ENCODE data around the gene TREML4. TPM values are rescaled to one million over a fixed set of nuclear protein-coding genes. Genes with fewer than 3 reads are reported as not detected.

The TREML4 gene
- total and polyA plus RNA-seq, 8 donors, result not detected

- Histone ChIP-seq H3K9me3 (no peaks in the 10 kb centered on the region), H3K27me3 (peaks cover 0 to 26% (median 4%) of the 10 kb centered on the region in 3 donors), H3K27ac (no peak overlapping the region), H3K36me3 (no peaks in the 10 kb centered on the region), H3K4me1 (no peaks in the 10 kb centered on the region), H3K4me3 (no peak overlapping the region)
- DNase-seq, result no peak
- intact Hi-C loops (cut with DNase I; ENCODE audit: low total_unique reads), result no loop called here
- WGBS, 5 donors, result 74 to 95% (median 91%) methylated on average over 4 of the region's 4 CpGs
- TF ChIP-seq POLR2A (IDR thresholded peaks at IDR 0.05) (no peak), POLR2AphosphoS5 (IDR thresholded peaks at IDR 0.05) (no peak), EP300 (IDR thresholded peaks at IDR 0.05) (no peak), CTCF (IDR thresholded peaks at IDR 0.05) (no peak)
Measured at GRCh38 chr6:41229721-41230120, 1.6 kb downstream of the TREML4 start.

DNA sequence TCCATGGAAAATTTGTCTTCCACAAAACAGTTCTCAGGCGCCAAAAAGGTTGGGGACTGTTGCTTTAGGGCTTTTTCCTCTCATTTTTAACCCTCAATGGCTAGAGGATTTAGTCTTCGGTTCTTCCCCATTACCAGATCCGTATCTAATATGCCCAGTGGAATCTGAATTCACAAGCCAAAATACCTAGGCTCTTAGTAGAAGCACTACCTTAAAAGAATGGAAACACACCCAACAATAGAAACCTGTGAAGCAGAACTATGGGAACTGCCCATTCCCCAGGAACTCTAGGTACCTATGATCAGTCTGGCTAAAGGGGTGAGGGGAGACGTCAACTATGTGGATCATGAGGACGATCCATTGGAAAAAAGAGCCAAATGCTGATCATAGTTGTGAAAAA, 3.1 kb downstream of the TREML4 start:
- TF ChIP-seq POLR2A (IDR thresholded peaks at IDR 0.05) (no peak), EP300 (IDR thresholded peaks at IDR 0.05) (no peak), CTCF (IDR thresholded peaks at IDR 0.05) (no peak)
- 51 to 90% (median 61%) methylated on average over 5 of the region's 5 CpGs for WGBS, 5 donors
- no peak for DNase-seq
- intact Hi-C loops (cut with DNase I; ENCODE audit: low total_unique reads), result no loop called here
- Histone ChIP-seq H3K36me3 (no peaks in the 10 kb centered on the region), H3K27me3 (peaks cover 0 to 21% (median 4%) of the 10 kb centered on the region in 3 donors), H3K27ac (no peak overlapping the region), H3K9me3 (no peaks in the 10 kb centered on the region), H3K4me1 (no peaks in the 10 kb centered on the region), H3K4me3 (no peak overlapping the region)

DNA sequence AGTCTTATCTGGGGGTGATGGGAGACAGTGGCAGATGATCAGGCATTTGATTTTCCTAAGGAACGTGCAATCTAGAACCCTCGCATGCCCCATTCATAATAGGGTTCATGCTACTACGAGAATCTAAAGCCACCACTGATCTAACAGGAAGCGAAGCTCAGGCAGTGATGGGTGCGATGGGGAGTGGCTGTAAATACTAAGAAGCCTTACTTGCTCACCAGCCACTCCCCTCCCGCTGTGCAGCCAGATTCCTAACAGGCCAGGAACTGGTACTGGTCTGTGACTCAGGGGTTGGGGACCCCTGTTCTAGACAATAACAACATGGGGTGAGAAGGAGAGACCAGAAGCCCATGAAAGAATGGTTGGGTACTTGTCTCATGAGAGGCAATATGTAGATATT, 4.5 kb downstream of the TREML4 start:
- intact Hi-C loops (cut with DNase I; ENCODE audit: low total_unique reads), result no loop called here
- Histone ChIP-seq H3K36me3 (no peaks in the 10 kb centered on the region), H3K27me3 (peaks cover 0 to 21% (median 10%) of the 10 kb centered on the region in 3 donors), H3K9me3 (no peaks in the 10 kb centered on the region), H3K4me3 (no peak overlapping the region), H3K4me1 (no peaks in the 10 kb centered on the region), H3K27ac (no peak overlapping the region)
- no peak for TF ChIP-seq EP300 (IDR thresholded peaks at IDR 0.05)
- TF ChIP-seq POLR2AphosphoS5 (IDR thresholded peaks at IDR 0.05), result no peak
- TF ChIP-seq CTCF (IDR thresholded peaks at IDR 0.05), result no peak
- TF ChIP-seq POLR2A (IDR thresholded peaks at IDR 0.05), result no peak
- WGBS, 5 donors, result 69 to 86% (median 75%) methylated on average over 6 of the region's 6 CpGs
- no peak for DNase-seq

GRCh38 chr6:41236276-41236675, 8.1 kb downstream of the TREML4 start:
- WGBS, 5 donors, result 76 to 93% (median 79%) methylated on average over 4 of the region's 4 CpGs
- TF ChIP-seq POLR2A (IDR thresholded peaks at IDR 0.05), result no peak
- TF ChIP-seq POLR2AphosphoS5 (IDR thresholded peaks at IDR 0.05), result no peak
- H3K27me3 ChIP-seq, result peaks cover 0 to 40% (median 21%) of the 10 kb centered on the region in 3 donors

DNA sequence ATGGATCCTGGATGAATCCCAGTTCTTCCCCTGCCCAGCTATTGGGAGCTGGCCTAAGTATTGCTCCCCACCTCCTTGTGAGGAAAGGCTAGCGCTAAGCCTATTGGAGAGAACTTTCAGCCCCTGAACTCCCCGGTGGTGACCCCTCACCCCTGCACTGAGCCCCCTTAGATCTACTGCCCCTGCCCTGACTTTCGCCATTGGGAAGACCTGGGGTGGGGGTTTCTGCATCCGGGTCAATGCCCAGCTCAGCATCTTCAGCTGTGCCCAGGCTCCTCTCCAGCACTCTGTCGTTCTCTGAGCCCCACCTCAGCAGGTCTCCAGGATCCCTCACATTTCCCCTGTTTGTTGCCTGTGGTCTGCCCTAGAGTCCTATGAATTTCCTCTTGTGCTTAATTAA, 9.0 kb downstream of the TREML4 start:
- peaks cover 0 to 47% (median 21%) of the 10 kb centered on the region in 3 donors for H3K27me3 ChIP-seq
- no peak overlapping the region for H3K27ac ChIP-seq
- no peaks in the 10 kb centered on the region for H3K9me3 ChIP-seq
- 75 to 85% (median 78%) methylated on average over 5 of the region's 5 CpGs for WGBS, 5 donors
- H3K36me3 ChIP-seq, result no peaks in the 10 kb centered on the region
- intact Hi-C loops (cut with DNase I; ENCODE audit: low total_unique reads), result no loop called here
- no peak for TF ChIP-seq POLR2A (IDR thresholded peaks at IDR 0.05)
- TF ChIP-seq EP300 (IDR thresholded peaks at IDR 0.05), result no peak
- TF ChIP-seq POLR2AphosphoS5 (IDR thresholded peaks at IDR 0.05), result no peak
- no peak for TF ChIP-seq CTCF (IDR thresholded peaks at IDR 0.05)
- no peaks in the 10 kb centered on the region for H3K4me1 ChIP-seq
- H3K4me3 ChIP-seq, result no peak overlapping the region
- DNase-seq, result no peak

More at GRCh38 chr6:41236276-41236675, 8.1 kb downstream of the TREML4 start:
- H3K27ac ChIP-seq, result no peak overlapping the region
- DNase-seq, result no peak
- intact Hi-C loops (cut with DNase I; ENCODE audit: low total_unique reads), result no loop called here
- no peak overlapping the region for H3K4me3 ChIP-seq
- H3K36me3 ChIP-seq, result no peaks in the 10 kb centered on the region
- no peaks in the 10 kb centered on the region for H3K4me1 ChIP-seq
- no peaks in the 10 kb centered on the region for H3K9me3 ChIP-seq
